ENCODE measurements around the gene NNAT. TPM values are rescaled to one million over a fixed set of nuclear protein-coding genes. Genes with fewer than 3 reads are reported as not detected.

Gene NNAT
- total and polyA plus RNA-seq, 4 donors: 0.98 to 20.6 (median 8.2) TPM

GRCh38 chr20:37520419-37520955 lies 563 bp upstream of the NNAT start:
- no peak overlapping the region for H3K4me3 ChIP-seq
- WGBS, 2 donors: 73 to 87% methylated on average over 24 of the region's 24 CpGs
- no peaks in the 10 kb centered on the region for H3K27me3 ChIP-seq (ENCODE audit: control insufficient read depth in 3 of 3, insufficient read depth in 3 of 3, low read length in 2 of 3)
- H3K27ac ChIP-seq (ENCODE audit: low read depth in 1 of 2, low read length in 1 of 2): no peak overlapping the region
- DNase-seq: peak in 1 of 3 donors; percentile 23
- H3K4me1 ChIP-seq (ENCODE audit: control insufficient read depth in 5 of 5, insufficient read depth in 5 of 5, low read length in 5 of 5): peaks cover 13 to 41% (median 29%) of the 10 kb centered on the region in 5 donors
- H3K9me3 ChIP-seq (ENCODE audit: control insufficient read depth in 4 of 4, insufficient read depth in 3 of 4, low read length in 3 of 4): no peaks in the 10 kb centered on the region
- H3K36me3 ChIP-seq (ENCODE audit: control insufficient read depth in 4 of 4, insufficient read depth in 4 of 4, low read length in 4 of 4): peaks cover 0 to 13% (median 2%) of the 10 kb centered on the region in 4 donors
- ATAC-seq (ENCODE audit: insufficient read depth, low FRiP score): no peak
- H3K9ac ChIP-seq (ENCODE audit: insufficient read depth in 1 of 2, low read length in 2 of 2): no peak overlapping the region
- TF ChIP-seq CTCF (IDR thresholded peaks at IDR 0.05; ENCODE audit: control extremely low read depth, extremely low read depth): no peak

GRCh38 chr20:37522260-37523011 lies 1.4 kb downstream of the NNAT start:
- H3K4me1 ChIP-seq (ENCODE audit: control insufficient read depth in 5 of 5, insufficient read depth in 5 of 5, low read length in 5 of 5): peaks cover 16 to 44% (median 39%) of the 10 kb centered on the region in 5 donors
- TF ChIP-seq CTCF (IDR thresholded peaks at IDR 0.05; ENCODE audit: control extremely low read depth, extremely low read depth): no peak
- H3K4me3 ChIP-seq: no peak overlapping the region
- H3K9me3 ChIP-seq (ENCODE audit: control insufficient read depth in 4 of 4, insufficient read depth in 3 of 4, low read length in 3 of 4): no peaks in the 10 kb centered on the region
- no peak overlapping the region for H3K9ac ChIP-seq (ENCODE audit: insufficient read depth in 1 of 2, low read length in 2 of 2)
- no peaks in the 10 kb centered on the region for H3K27me3 ChIP-seq (ENCODE audit: control insufficient read depth in 3 of 3, insufficient read depth in 3 of 3, low read length in 2 of 3)
- H3K36me3 ChIP-seq (ENCODE audit: control insufficient read depth in 4 of 4, insufficient read depth in 4 of 4, low read length in 4 of 4): peaks cover 0 to 10% (median 2%) of the 10 kb centered on the region in 4 donors
- peak overlapping the region in 1 of 2 donors; percentile 50 for H3K27ac ChIP-seq (ENCODE audit: low read depth in 1 of 2, low read length in 1 of 2)
- DNase-seq (peak; percentile 71 to 83 (median 72)), ATAC-seq (ENCODE audit: insufficient read depth, low FRiP score) (peak; percentile 38)
- WGBS, 2 donors: 74 to 86% methylated on average over 36 of the region's 36 CpGs

- 76 to 88% methylated on average over 13 of the region's 13 CpGs for WGBS, 2 donors
- peak overlapping the region in 1 of 2 donors; percentile 32 for H3K27ac ChIP-seq (ENCODE audit: low read depth in 1 of 2, low read length in 1 of 2)
- H3K4me3 ChIP-seq: no peak overlapping the region
- H3K4me1 ChIP-seq (ENCODE audit: control insufficient read depth in 5 of 5, insufficient read depth in 5 of 5, low read length in 5 of 5): peaks cover 13 to 42% (median 33%) of the 10 kb centered on the region in 5 donors
- H3K36me3 ChIP-seq (ENCODE audit: control insufficient read depth in 4 of 4, insufficient read depth in 4 of 4, low read length in 4 of 4): peaks cover 0 to 6% (median 0%) of the 10 kb centered on the region in 4 donors
- ATAC-seq (ENCODE audit: insufficient read depth, low FRiP score) (no peak), DNase-seq (no peak)
- no peak overlapping the region for H3K9ac ChIP-seq (ENCODE audit: insufficient read depth in 1 of 2, low read length in 2 of 2)
- TF ChIP-seq CTCF (IDR thresholded peaks at IDR 0.05; ENCODE audit: control extremely low read depth, extremely low read depth): no peak
- no peaks in the 10 kb centered on the region for H3K9me3 ChIP-seq (ENCODE audit: control insufficient read depth in 4 of 4, insufficient read depth in 3 of 4, low read length in 3 of 4)
- no peaks in the 10 kb centered on the region for H3K27me3 ChIP-seq (ENCODE audit: control insufficient read depth in 3 of 3, insufficient read depth in 3 of 3, low read length in 2 of 3)
Measured at GRCh38 chr20:37523012-37523391, 2.0 kb downstream of the NNAT start.

All from lung (tissue), 12 donors.